Activated T-cell treated with anti-CD3 and anti-CD28 coated beads, Interleukin-2, amount 50 U/mL, for 72 hours (primary cell): ENCODE data around the gene HSFY2. TPM values are rescaled to one million over a fixed set of nuclear protein-coding genes. Genes with fewer than 3 reads are reported as not detected.
"Not testable (repeated sequence)": the region's sequence is repeated elsewhere in the genome, so short reads cannot be mapped to it uniquely, and the experiment has no call there.

Experiments used
- ATAC-seq, 2 donors: fragments of 150-1000 bp; cut with Tn5 transposase; replicated peaks in 1 of 2; 2 replicates each; pipeline ENCODE4 v1.10.0; 2021; ENCODE audit warnings: moderate library complexity in 2 of 2, mild to moderate bottlenecking in 1 of 2
- DNase-seq, 2 donors: peaks; one replicate each; pipeline ENCODE4 v3.0.0; 2021 to 2022; ENCODE audit warnings: mixed read lengths in 1 of 2
- H3K27ac Mint-ChIP-seq: one replicate; pipeline ENCODE4 v1.8.0; 2022; ENCODE audit warnings: mild to moderate bottlenecking, moderate library complexity, mixed read lengths
- H3K27me3 Mint-ChIP-seq: one replicate; pipeline ENCODE4 v1.8.0; 2022; ENCODE audit warnings: low read depth, mixed read lengths
- H3K36me3 Mint-ChIP-seq, 2 donors: one replicate each; pipeline ENCODE4 v1.8.0; 2022; ENCODE audit warnings: mixed read lengths in 2 of 2, mild to moderate bottlenecking in 1 of 2; ENCODE audit not compliant: insufficient read depth in 2 of 2
- H3K4me1 Mint-ChIP-seq: one replicate; pipeline ENCODE4 v1.8.0; 2022; ENCODE audit warnings: low read depth, mixed read lengths
- H3K4me3 Mint-ChIP-seq, 2 donors: one replicate each; pipeline ENCODE4 v1.8.0; 2022; ENCODE audit warnings: mild to moderate bottlenecking in 2 of 2, mixed read lengths in 2 of 2, moderate library complexity in 2 of 2
- H3K9me3 Mint-ChIP-seq, 2 donors: one replicate each; pipeline ENCODE4 v1.8.0; 2022; ENCODE audit warnings: mixed read lengths in 2 of 2
- total RNA-seq, 2 donors: library from RNA; stranded (reverse); gene quantifications; one replicate each; pipeline ENCODE4 v1.2.3, GENCODE V29; 2022

The HSFY2 gene, protein sequence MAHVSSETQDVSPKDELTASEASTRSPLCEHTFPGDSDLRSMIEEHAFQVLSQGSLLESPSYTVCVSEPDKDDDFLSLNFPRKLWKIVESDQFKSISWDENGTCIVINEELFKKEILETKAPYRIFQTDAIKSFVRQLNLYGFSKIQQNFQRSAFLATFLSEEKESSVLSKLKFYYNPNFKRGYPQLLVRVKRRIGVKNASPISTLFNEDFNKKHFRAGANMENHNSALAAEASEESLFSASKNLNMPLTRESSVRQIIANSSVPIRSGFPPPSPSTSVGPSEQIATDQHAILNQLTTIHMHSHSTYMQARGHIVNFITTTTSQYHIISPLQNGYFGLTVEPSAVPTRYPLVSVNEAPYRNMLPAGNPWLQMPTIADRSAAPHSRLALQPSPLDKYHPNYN
- total RNA-seq, result not detected

DNA sequence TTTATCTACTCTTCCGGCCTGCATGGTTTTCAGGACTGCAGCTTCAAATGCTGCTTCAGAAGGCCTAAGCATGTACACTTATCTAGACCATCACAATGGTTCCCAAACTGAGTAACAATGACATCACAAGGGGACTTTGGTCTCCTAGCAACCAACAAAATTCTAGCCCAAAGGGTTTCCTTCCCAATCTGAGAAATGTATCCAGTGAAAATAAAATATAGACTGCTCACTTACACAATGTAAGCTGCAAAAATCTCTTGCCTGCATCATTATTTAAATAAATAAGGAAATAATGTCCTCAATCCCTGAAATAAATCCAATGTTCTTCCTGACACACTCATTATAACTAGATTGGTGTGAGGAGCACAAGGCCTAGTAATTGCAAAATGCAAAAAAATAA is at the start of gene HSFY2:
TSS of gene HSFY2 (minus strand) at position 101 of the 400 bp plus-strand sequence. CDS start 117 bp downstream, outside the sequence.
- not testable (repeated sequence) for H3K27ac Mint-ChIP-seq, H3K4me3 Mint-ChIP-seq, H3K9me3 Mint-ChIP-seq, ATAC-seq, H3K36me3 Mint-ChIP-seq, DNase-seq, H3K27me3 Mint-ChIP-seq, H3K4me1 Mint-ChIP-seq

GRCh38 chrY:18815751-18816150 is 42.2 kb upstream of the HSFY2 start:
- not testable (repeated sequence) for H3K27me3 Mint-ChIP-seq, ATAC-seq, H3K4me1 Mint-ChIP-seq, H3K9me3 Mint-ChIP-seq, DNase-seq, H3K27ac Mint-ChIP-seq, H3K4me3 Mint-ChIP-seq, H3K36me3 Mint-ChIP-seq

DNA sequence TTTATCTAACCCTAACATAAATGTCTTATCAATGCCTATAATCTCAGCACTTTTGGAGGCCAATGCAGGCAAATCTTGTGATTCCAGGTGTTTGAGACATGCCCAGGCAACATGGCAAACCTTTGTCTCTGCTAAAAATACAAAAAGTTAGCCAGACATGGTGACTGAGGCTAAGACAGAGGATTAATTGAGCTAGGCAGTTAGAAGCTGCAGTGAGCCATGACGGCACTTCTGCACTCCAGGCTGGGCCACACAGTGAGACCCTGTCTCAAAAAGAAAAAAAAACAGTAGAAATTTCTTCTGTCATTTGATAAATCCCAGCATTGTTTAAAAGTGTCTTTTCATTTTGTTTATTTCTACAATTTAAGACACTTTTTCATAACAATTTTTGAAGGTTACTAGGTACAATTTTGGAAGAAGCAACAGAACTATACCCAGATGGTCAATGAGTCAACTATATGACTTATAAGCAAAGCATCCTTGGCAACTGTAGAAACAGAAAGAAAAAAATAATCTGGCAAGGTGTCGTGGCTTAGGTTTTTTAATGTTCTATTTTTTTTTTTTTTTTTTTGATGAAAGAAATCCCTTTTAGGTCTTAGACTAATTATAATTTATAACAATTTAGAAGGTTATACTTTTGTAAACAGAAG is 15.3 kb upstream of the HSFY2 start:
- not testable (repeated sequence) for H3K9me3 Mint-ChIP-seq, H3K4me3 Mint-ChIP-seq, H3K36me3 Mint-ChIP-seq, H3K4me1 Mint-ChIP-seq, DNase-seq, H3K27ac Mint-ChIP-seq, H3K27me3 Mint-ChIP-seq, ATAC-seq

DNA sequence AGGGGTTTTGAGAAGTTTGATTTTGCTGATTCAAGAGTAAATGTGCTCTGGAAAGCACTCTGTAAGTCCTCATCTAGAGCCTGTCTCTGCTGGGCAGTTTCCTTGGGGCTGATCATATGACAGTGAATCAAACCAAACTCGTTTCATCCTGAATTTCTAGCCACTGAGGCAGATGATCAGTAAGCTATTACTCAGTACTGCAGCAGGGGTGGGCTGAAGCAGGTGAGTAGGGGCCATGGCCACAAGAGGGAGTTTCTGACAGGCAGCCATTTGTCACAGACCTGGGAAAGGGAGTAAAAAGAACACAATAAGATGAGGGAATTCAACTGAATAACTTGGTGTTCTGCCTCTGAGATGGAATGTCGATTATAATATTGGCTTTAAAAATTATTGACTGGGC is 19.5 kb downstream of the HSFY2 start:
- not testable (repeated sequence) for ATAC-seq, H3K4me3 Mint-ChIP-seq, H3K27ac Mint-ChIP-seq, H3K27me3 Mint-ChIP-seq, H3K36me3 Mint-ChIP-seq, DNase-seq, H3K4me1 Mint-ChIP-seq, H3K9me3 Mint-ChIP-seq

GRCh38 chrY:18753133-18753815 is 20.3 kb downstream of the HSFY2 start:
- ATAC-seq, H3K4me3 Mint-ChIP-seq, H3K27ac Mint-ChIP-seq, DNase-seq, H3K36me3 Mint-ChIP-seq, H3K9me3 Mint-ChIP-seq, H3K27me3 Mint-ChIP-seq, H3K4me1 Mint-ChIP-seq: not testable (repeated sequence)

GRCh38 chrY:18723714-18724113 is 49.8 kb downstream of the HSFY2 start:
- not testable (repeated sequence) for H3K27me3 Mint-ChIP-seq, H3K9me3 Mint-ChIP-seq, H3K4me3 Mint-ChIP-seq

More at GRCh38 chrY:18723714-18724113, 49.8 kb downstream of the HSFY2 start:
- not testable (repeated sequence) for H3K27ac Mint-ChIP-seq, ATAC-seq, H3K4me1 Mint-ChIP-seq, DNase-seq, H3K36me3 Mint-ChIP-seq

Other genes with a start within 250 kb of the HSFY2 start
- not detected for gene HSFY1, start 227.0 kb downstream of the HSFY2 start, total RNA-seq